ENCODE data around the gene CUZD1.

The CUZD1 gene

GRCh38 chr10:122853665-122854313 is 8.1 kb upstream of the CUZD1 start:
- no peak for DNase-seq

- DNase-seq, result no peak
These were observed 6.6 kb upstream of the CUZD1 start for GRCh38 chr10:122852261-122852660.

GRCh38 chr10:122850705-122851640 is 5.3 kb upstream of the CUZD1 start:
- DNase-seq, result no peak

GRCh38 chr10:122849900-122850605 is 4.4 kb upstream of the CUZD1 start:
- no peak for DNase-seq

GRCh38 chr10:122849090-122849489 is 3.4 kb upstream of the CUZD1 start:
- DNase-seq, result no peak

- DNase-seq, result no peak
These were observed 2.3 kb upstream of the CUZD1 start for GRCh38 chr10:122847782-122848604.

- no peak for DNase-seq
These were observed 1.5 kb downstream of the CUZD1 start for GRCh38 chr10:122844146-122844545.

GRCh38 chr10:122841569-122841968 is 4.1 kb downstream of the CUZD1 start:
- no peak for DNase-seq

- no peak for DNase-seq
These were observed 6.2 kb downstream of the CUZD1 start for GRCh38 chr10:122839505-122839904.

- DNase-seq, result no peak
These were observed 6.8 kb downstream of the CUZD1 start for GRCh38 chr10:122838880-122839279.

GRCh38 chr10:122835908-122836307 is 9.7 kb downstream of the CUZD1 start:
- DNase-seq, result no peak

GRCh38 chr10:122830965-122831353 is 14.7 kb downstream of the CUZD1 start:
- DNase-seq, result no peak

- no peak for DNase-seq
These were observed 15.2 kb downstream of the CUZD1 start for GRCh38 chr10:122830273-122830964.

GRCh38 chr10:122829454-122829853 is 16.2 kb downstream of the CUZD1 start:
- DNase-seq, result no peak

GRCh38 chr10:122828716-122829255 is 16.9 kb downstream of the CUZD1 start:
- DNase-seq, result no peak

GRCh38 chr10:122827302-122827701 is 18.4 kb downstream of the CUZD1 start:
- no peak for DNase-seq

- no peak for DNase-seq
These were observed 22.5 kb downstream of the CUZD1 start for GRCh38 chr10:122822973-122823690.

GRCh38 chr10:122821808-122822207 is 23.8 kb downstream of the CUZD1 start:
- no peak for DNase-seq

- no peak for DNase-seq
These were observed 30.2 kb downstream of the CUZD1 start for GRCh38 chr10:122815458-122815857.

- DNase-seq, result no peak
These were observed 31.2 kb downstream of the CUZD1 start for GRCh38 chr10:122814493-122814892.

GRCh38 chr10:122812751-122813150 is 32.9 kb downstream of the CUZD1 start:
- DNase-seq, result no peak

Measured in stimulated activated CD4-positive, alpha-beta T cell treated with anti-CD3 and anti-CD28 coated beads, Interleukin-15, amount 100 ng/mL, for 24 hours (primary cell).